HepG2 (cell line): ENCODE measurements around the gene SLC22A23. TPM values are rescaled to one million over a fixed set of nuclear protein-coding genes. Genes with fewer than 3 reads are reported as not detected.

Experiments used
- DMAP1 ChIP-seq: IDR thresholded peaks from 2 replicates; pipeline ENCODE4 v1.6.1; 2016
- ELF3 ChIP-seq: IDR thresholded peaks from 2 replicates; pipeline ENCODE4 v1.6.1; 2016; ENCODE audit warnings: missing genetic modification reagents, missing compliant biosample characterization
- NCOA2 ChIP-seq: sonication (generic); formaldehyde crosslinking; IDR thresholded peaks from 2 replicates; pipeline ENCODE4 v1.8.0; 2022; ENCODE audit warnings: inconsistent platforms
- PRDM15 ChIP-seq: sonication (generic); formaldehyde crosslinking; IDR thresholded peaks from 2 replicates; pipeline ENCODE4 v1.4.0; 2020; ENCODE audit warnings: missing genetic modification reagents
- SOX6 ChIP-seq, 2 experiments: fragments of 450-650 bp in 1 of 2; sonication (generic) in 1 of 2; formaldehyde crosslinking in 1 of 2; IDR thresholded peaks; 2 replicates each; pipeline versions ENCODE4 v1.4.0 to v1.6.1; 2017 to 2020; ENCODE audit warnings: antibody characterized with exemption in 1 of 2, mild to moderate bottlenecking in 1 of 2, missing genetic modification reagents in 1 of 2
- SP140L ChIP-seq: sonication (generic); formaldehyde crosslinking; IDR thresholded peaks from 2 replicates; pipeline ENCODE4 v1.4.0; 2020; ENCODE audit warnings: missing genetic modification reagents, borderline replicate concordance
- ZBTB8A ChIP-seq: sonication (generic); formaldehyde crosslinking; IDR thresholded peaks from 2 replicates; pipeline ENCODE4 v1.4.0; 2020; ENCODE audit warnings: mild to moderate bottlenecking, low read depth, missing genetic modification reagents, borderline replicate concordance
- ZNF234 ChIP-seq: sonication (generic); formaldehyde crosslinking; conservative IDR thresholded peaks from 2 replicates; pipeline ENCODE4 v1.5.1; 2020; ENCODE audit warnings: mild to moderate bottlenecking, missing genetic modification reagents
- ZNF335 ChIP-seq: sonication (generic); formaldehyde crosslinking; IDR thresholded peaks from 2 replicates; pipeline ENCODE4 v1.4.0; 2020; ENCODE audit warnings: missing genetic modification reagents
- ZNF558 ChIP-seq: sonication (generic); formaldehyde crosslinking; IDR thresholded peaks from 2 replicates; pipeline ENCODE4 v1.9.0; 2022; ENCODE audit warnings: mild to moderate bottlenecking, missing genetic modification reagents, borderline replicate concordance
- ZNF567 ChIP-seq: sonication (generic); formaldehyde crosslinking; IDR thresholded peaks from 2 replicates; pipeline ENCODE4 v1.8.1; 2023; ENCODE audit warnings: mild to moderate bottlenecking, missing genetic modification reagents, borderline replicate concordance
- ZNF639 ChIP-seq: conservative IDR thresholded peaks from 2 replicates; pipeline ENCODE4 v1.6.1; 2018; ENCODE audit warnings: missing genetic modification reagents
- ZNF879 ChIP-seq: sonication (generic); formaldehyde crosslinking; IDR thresholded peaks from 2 replicates; pipeline ENCODE4 v1.8.1; 2023; ENCODE audit warnings: missing genetic modification reagents
- ZSCAN31 ChIP-seq: sonication (generic); formaldehyde crosslinking; IDR thresholded peaks from 2 replicates; pipeline ENCODE4 v1.5.0; 2020; ENCODE audit warnings: low read depth, mild to moderate bottlenecking, missing genetic modification reagents
- polyA plus RNA-seq, 8 experiments: library from polyadenylated mRNA; depleted of rRNA in 3 of 8; stranded (reverse) in 7 of 8; unstranded in 1 of 8; fragments of >200 nt; fragmentation: Illumina TruSeq in 4 of 8; extraction: Trizol in 4 of 8; gene quantifications; 2 replicates each; pipeline versions ENCODE4 v1.2.1 to v1.2.3, GENCODE V29; 2011 to 2016; ENCODE audit warnings: low read depth in 4 of 8, missing spikeins in 1 of 8, mixed read lengths in 1 of 8; ENCODE audit not compliant: insufficient read depth in 1 of 8
- total RNA-seq, 5 experiments: library from RNA; depleted of rRNA; stranded (reverse); fragments of >200 nt; fragmentation: Illumina TruSeq; extraction: Trizol; gene quantifications; 2 replicates each; pipeline ENCODE4 v1.2.3, GENCODE V29; 2016; ENCODE audit warnings: low read depth in 1 of 5
- TF ChIP-seq, protein P1 (sequence below): sonication (generic); formaldehyde crosslinking; IDR thresholded peaks from 2 replicates; pipeline ENCODE4 v1.4.0; 2020; ENCODE audit warnings: mild to moderate bottlenecking, missing genetic modification reagents

Gene SLC22A23
- total and polyA plus RNA-seq, 2 of the 13 experiments (the other 11 are each of a cell fraction or from before 2014, with no cell fraction given): 11.8 to 17.5 TPM

DNA sequence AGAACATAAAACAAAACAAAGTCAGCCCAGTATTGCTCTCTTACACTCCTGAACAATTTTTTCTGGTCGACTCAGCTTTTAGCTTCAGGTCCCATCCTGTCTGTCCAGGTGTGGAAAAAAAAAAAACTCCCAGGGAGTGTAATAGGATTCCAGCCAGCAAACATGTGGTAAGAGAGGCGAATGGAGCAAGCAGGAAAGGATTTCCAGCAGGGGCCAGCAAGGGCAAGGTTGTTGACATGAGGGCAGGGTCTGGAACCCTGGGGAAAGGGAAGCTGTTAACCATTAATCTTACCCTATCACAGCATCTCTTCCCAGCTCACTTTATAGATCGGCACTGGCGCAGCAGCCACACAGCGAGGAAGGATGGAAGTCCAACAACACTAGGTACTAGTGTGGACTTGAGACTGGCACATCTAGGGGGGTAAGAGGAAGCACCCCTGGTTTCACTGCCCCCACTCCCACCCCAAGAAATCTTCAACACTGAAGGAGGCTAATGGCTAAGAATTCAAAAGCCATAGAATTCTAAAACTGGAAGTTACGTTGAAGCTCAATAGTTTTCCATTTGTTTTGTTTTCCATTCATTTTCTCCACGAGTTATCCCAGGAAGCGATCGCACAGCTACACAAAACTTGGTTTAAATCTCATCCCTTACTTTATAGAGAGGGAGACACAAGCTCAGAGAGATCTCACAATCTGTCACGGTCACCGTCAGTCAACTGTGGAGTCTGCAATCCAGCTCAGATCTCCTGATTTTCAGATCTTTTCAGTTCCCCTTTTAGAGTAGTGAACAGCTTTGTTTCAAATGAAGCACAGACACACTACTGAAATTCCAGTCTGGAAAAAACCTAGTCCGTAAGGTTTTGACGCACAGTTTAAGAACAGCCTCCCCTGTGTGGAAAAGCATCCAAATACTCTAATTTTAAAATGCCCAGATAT lies 53.3 kb downstream of the SLC22A23 start (continued):
- peak; percentile 86 for TF ChIP-seq ZNF335
- TF ChIP-seq ZSCAN31: peak; percentile 93
- TF ChIP-seq SP140L (CRISPR knock-in tag): peak; percentile 80; the same call in 1 of the 2 replicates
- TF ChIP-seq ZNF558: no peak
- no peak for TF ChIP-seq ZNF567 (CRISPR knock-in tag)
- TF ChIP-seq ELF3 (CRISPR knock-in tag): peak; percentile 99
- peak; percentile 73; the same call in 1 of the 2 replicates for TF ChIP-seq DMAP1 (CRISPR knock-in tag)
- TF ChIP-seq SOX6 (IDR thresholded peaks at IDR 0.05): no peak
- peak; percentile 96 for TF ChIP-seq SOX6 (CRISPR knock-in tag; IDR thresholded peaks at IDR 0.05)
- TF ChIP-seq, protein P1, sequence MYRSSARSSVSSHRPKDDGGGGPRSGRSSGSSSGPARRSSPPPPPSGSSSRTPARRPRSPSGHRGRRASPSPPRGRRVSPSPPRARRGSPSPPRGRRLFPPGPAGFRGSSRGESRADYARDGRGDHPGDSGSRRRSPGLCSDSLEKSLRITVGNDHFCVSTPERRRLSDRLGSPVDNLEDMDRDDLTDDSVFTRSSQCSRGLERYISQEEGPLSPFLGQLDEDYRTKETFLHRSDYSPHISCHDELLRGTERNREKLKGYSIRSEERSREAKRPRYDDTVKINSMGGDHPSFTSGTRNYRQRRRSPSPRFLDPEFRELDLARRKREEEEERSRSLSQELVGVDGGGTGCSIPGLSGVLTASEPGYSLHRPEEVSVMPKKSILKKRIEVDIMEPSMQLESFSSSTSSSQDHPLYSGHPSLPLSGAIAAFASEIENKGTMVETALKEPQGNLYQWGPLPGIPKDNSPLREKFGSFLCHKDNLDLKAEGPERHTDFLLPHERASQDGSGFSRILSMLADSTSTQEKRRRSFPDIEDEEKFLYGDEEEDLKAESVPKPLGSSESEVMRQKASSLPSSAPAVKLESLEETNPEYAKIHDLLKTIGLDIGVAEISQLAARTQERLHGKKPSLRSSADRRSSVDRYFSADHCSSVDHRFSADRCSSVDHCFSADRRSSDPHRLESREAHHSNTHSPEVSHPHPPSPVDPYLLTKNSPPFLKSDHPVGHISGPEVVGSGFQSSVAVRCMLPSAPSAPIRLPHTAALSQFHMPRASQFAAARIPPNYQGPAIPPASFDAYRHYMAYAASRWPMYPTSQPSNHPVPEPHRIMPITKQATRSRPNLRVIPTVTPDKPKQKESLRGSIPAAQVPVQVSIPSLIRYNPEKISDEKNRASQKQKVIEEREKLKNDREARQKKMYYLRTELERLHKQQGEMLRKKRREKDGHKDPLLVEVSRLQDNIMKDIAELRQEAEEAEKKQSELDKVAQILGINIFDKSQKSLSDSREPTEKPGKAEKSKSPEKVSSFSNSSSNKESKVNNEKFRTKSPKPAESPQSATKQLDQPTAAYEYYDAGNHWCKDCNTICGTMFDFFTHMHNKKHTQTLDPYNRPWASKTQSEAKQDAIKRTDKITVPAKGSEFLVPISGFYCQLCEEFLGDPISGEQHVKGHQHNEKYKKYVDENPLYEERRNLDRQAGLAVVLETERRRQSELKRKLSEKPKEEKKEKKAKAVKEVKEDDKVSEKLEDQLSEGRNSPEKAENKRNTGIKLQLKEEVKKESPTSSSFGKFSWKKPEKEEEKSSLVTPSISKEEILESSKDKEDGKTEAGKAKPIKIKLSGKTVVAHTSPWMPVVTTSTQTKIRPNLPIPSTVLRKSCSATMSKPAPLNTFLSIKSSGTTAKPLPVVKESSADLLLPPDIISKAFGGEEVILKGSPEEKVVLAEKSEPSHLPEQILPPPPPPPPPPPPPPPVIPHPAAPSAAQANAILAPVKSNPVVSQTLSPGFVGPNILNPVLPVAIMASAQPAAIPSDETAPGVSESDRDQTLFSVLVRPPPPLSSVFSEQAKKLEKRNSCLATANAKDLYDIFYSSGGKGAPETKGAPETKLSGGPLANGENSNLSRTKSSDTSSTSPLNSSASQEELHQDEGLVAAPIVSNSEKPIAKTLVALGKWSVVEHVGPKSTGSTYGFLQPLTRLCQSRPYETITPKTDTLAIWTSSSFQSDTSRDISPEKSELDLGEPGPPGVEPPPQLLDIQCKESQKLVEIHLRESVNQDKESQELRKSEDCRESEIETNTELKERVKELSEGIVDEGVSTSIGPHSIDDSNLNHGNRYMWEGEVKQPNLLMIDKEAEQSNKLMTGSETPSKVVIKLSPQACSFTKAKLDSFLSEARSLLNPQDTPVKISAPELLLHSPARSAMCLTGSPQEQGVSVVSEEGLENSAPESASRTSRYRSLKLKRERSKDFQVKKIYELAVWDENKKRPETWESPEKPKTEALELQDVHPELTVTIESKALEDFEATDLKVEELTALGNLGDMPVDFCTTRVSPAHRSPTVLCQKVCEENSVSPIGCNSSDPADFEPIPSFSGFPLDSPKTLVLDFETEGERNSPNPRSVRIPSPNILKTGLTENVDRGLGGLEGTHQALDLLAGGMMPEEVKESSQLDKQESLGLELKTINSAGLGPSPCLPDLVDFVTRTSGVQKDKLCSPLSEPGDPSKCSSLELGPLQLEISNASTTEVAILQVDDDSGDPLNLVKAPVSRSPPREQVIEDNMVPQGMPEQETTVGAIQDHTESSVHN: 0 out of 2 replicates have a peak, but pooled peaks have one; percentile 50
- TF ChIP-seq ZNF234: no peak
- TF ChIP-seq ZBTB8A (CRISPR knock-in tag): no peak
- no peak for TF ChIP-seq PRDM15 (CRISPR knock-in tag)
- no peak for TF ChIP-seq ZNF879 (CRISPR knock-in tag)
- peak; percentile 98 for TF ChIP-seq NCOA2 (CRISPR knock-in tag)
- TF ChIP-seq ZNF639: peak; percentile 84; the same call in 1 of the 2 replicates
